Measurements from ENCODE around the gene CLPTM1L.

DNA sequence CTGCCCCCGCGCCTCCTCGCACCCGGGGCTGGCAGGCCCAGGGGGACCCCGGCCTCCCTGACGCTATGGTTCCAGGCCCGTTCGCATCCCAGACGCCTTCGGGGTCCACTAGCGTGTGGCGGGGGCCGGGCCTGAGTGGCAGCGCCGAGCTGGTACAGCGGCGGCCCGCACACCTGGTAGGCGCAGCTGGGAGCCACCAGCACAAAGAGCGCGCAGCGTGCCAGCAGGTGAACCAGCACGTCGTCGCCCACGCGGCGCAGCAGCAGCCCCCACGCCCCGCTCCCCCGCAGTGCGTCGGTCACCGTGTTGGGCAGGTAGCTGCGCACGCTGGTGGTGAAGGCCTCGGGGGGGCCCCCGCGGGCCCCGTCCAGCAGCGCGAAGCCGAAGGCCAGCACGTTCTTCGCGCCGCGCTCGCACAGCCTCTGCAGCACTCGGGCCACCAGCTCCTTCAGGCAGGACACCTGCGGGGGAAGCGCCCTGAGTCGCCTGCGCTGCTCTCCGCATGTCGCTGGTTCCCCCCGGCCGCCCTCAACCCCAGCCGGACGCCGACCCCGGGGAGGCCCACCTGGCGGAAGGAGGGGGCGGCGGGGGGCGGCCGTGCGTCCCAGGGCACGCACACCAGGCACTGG, 50.6 kb downstream of the CLPTM1L start:
- no peak for TF ChIP-seq MZF1 (tag by site-specific recombination; IDR thresholded peaks at IDR 0.05; ENCODE audit: borderline replicate concordance)
- TF ChIP-seq ZNF23 (tag by site-specific recombination; IDR thresholded peaks at IDR 0.05; ENCODE audit: borderline replicate concordance) = no peak
- TF ChIP-seq PBX3 (CRISPR knock-in tag; IDR thresholded peaks at IDR 0.05) = no peak
- TF ChIP-seq, protein P1, sequence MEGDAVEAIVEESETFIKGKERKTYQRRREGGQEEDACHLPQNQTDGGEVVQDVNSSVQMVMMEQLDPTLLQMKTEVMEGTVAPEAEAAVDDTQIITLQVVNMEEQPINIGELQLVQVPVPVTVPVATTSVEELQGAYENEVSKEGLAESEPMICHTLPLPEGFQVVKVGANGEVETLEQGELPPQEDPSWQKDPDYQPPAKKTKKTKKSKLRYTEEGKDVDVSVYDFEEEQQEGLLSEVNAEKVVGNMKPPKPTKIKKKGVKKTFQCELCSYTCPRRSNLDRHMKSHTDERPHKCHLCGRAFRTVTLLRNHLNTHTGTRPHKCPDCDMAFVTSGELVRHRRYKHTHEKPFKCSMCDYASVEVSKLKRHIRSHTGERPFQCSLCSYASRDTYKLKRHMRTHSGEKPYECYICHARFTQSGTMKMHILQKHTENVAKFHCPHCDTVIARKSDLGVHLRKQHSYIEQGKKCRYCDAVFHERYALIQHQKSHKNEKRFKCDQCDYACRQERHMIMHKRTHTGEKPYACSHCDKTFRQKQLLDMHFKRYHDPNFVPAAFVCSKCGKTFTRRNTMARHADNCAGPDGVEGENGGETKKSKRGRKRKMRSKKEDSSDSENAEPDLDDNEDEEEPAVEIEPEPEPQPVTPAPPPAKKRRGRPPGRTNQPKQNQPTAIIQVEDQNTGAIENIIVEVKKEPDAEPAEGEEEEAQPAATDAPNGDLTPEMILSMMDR (tag by site-specific recombination; IDR thresholded peaks at IDR 0.05) = no peak
- no peak for TF ChIP-seq REPIN1 (tag by site-specific recombination; IDR thresholded peaks at IDR 0.05; ENCODE audit: low read depth)
- no peak for TF ChIP-seq ZNF423 (tag by site-specific recombination; IDR thresholded peaks at IDR 0.05)
- TF ChIP-seq ZBTB7A (tag by site-specific recombination; IDR thresholded peaks at IDR 0.05; ENCODE audit: low read depth) = no peak
- no peak for TF ChIP-seq ZBTB1 (tag by site-specific recombination; IDR thresholded peaks at IDR 0.05)
- no peak for TF ChIP-seq ZNF610 (tag by site-specific recombination; IDR thresholded peaks at IDR 0.05; ENCODE audit: borderline replicate concordance)

Measured in HEK293 (cell line).